PC-9 (cell line): ENCODE measurements around the gene LARGE2. TPM values are rescaled to one million over a fixed set of nuclear protein-coding genes. Genes with fewer than 3 reads are reported as not detected.

Source experiments
- Bru-seq: library from RNA; stranded (reverse); fragments of 400-500 nt; gene quantifications from one replicate; lab custom pipeline; 2021; lab: Mats Ljungman, UMichigan
- BruChase-seq, 2 experiments: library from RNA; stranded (reverse); fragments of 400-500 nt; gene quantifications; one replicate each; lab custom pipeline; 2021; lab: Mats Ljungman, UMichigan
- BruUV-seq: library from RNA; stranded (reverse); fragments of 400-500 nt; replicated peaks from 2 replicates; lab custom pipeline; 2021; lab: Mats Ljungman, UMichigan
- CTCF ChIA-PET: fragments of 300-600 bp; sonication (Branson Sonifier 250); formaldehyde crosslinking; loops from one replicate; lab custom pipeline; 2022; ENCODE audit warnings: antibody characterized with exemption; lab: Charles Lee
- POLR2A ChIA-PET: fragments of 300-600 bp; sonication (Branson Sonifier 250); formaldehyde crosslinking; loops from one replicate; lab custom pipeline; 2022; ENCODE audit warnings: antibody characterized with exemption; ENCODE audit not compliant: unreplicated experiment; lab: Charles Lee
- DNase-seq, 2 experiments: peaks; one replicate each; pipeline versions ENCODE4 v3.0.0 to v3.0.0-alpha.2; 2015 to 2022; ENCODE audit warnings: mixed read lengths in 1 of 2
- H2AFZ ChIP-seq: fragments of 200-600 bp; sonication (generic); 2 replicates; pipeline ENCODE4 v1.8.1; 2017; ENCODE audit warnings: antibody characterized with exemption
- H3F3A ChIP-seq: fragments of 200-600 bp; sonication (generic); 2 replicates; pipeline ENCODE4 v1.8.1; 2017; ENCODE audit warnings: antibody characterized with exemption, mild to moderate bottlenecking, low read depth; ENCODE audit not compliant: insufficient read depth
- H3K27ac ChIP-seq: fragments of 200-600 bp; sonication (generic); 2 replicates; pipeline ENCODE4 v1.6.1; 2016; ENCODE audit warnings: mixed run types
- H3K27me3 ChIP-seq: fragments of 200-600 bp; sonication (generic); 2 replicates; pipeline ENCODE4 v1.6.1; 2016; ENCODE audit warnings: low read depth, mixed run types; ENCODE audit not compliant: insufficient read depth
- H3K36me3 ChIP-seq: fragments of 200-600 bp; sonication (generic); 2 replicates; pipeline ENCODE4 v1.6.1; 2016; ENCODE audit warnings: low read depth, mixed run types
- H3K4me1 ChIP-seq: fragments of 200-600 bp; sonication (generic); replicated peaks from 2 replicates; pipeline ENCODE4 v1.6.1; 2016; ENCODE audit warnings: mixed run types; ENCODE audit not compliant: insufficient read depth
- H3K4me2 ChIP-seq: fragments of 200-600 bp; sonication (generic); 2 replicates; pipeline ENCODE4 v1.6.1; 2017; ENCODE audit warnings: mixed run types
- H3K4me3 ChIP-seq: fragments of 200-600 bp; sonication (generic); 2 replicates; pipeline ENCODE4 v1.6.1; 2016; ENCODE audit warnings: mixed run types
- H3K79me2 ChIP-seq: fragments of 200-600 bp; sonication (generic); 2 replicates; pipeline ENCODE4 v1.6.1; 2017; ENCODE audit warnings: low read depth, mixed run types
- H3K9me2 ChIP-seq: fragments of 200-600 bp; sonication (generic); 2 replicates; pipeline ENCODE4 v1.8.1; 2017; ENCODE audit warnings: mild to moderate bottlenecking; ENCODE audit not compliant: insufficient read depth
- H3K9me3 ChIP-seq: fragments of 200-600 bp; sonication (generic); 2 replicates; pipeline ENCODE4 v1.8.1; 2016; ENCODE audit warnings: low read depth; ENCODE audit not compliant: insufficient read depth
- H4K20me1 ChIP-seq: fragments of 200-600 bp; sonication (generic); 2 replicates; pipeline ENCODE4 v1.8.1; 2017; ENCODE audit not compliant: insufficient read depth
- CTCF ChIP-seq: fragments of 200-600 bp; sonication (generic); conservative IDR thresholded peaks from 2 replicates; pipeline ENCODE4 v1.6.1; 2017; ENCODE audit warnings: mixed run types, antibody characterized with exemption, mild to moderate bottlenecking, moderate library complexity
- EZH2 ChIP-seq: fragments of 200-600 bp; sonication (generic); IDR thresholded peaks from 2 replicates; pipeline ENCODE4 v1.8.0; 2017; ENCODE audit warnings: antibody characterized with exemption, low read depth
- intact Hi-C: fragments of 100-400 bp; cut with micrococcal nuclease; formaldehyde crosslinking; loops from one replicate; pipeline ENCODE4 v1.10.0; 2022; ENCODE audit not compliant: unreplicated experiment
- long read RNA-seq: library from polyadenylated mRNA; stranded (forward); transcript quantifications from one replicate; pipeline ENCODE4 v2.0.0, GENCODE V29; 2022
- total RNA-seq: library from RNA; stranded (reverse); gene quantifications from 2 replicates; pipeline ENCODE4 v1.2.3, GENCODE V29; 2021

The LARGE2 gene
- total RNA-seq (1.4 and 2.6 TPM in 2 replicates), Bru-seq, nascent RNA (percentile 17 among the genes with signal in this experiment), BruChase-seq, experiment 1, labeled RNA remaining after a 2-hour chase (percentile 28 among the genes with signal in this experiment), BruChase-seq, experiment 2, labeled RNA remaining after a 6-hour chase (percentile 25 among the genes with signal in this experiment)
- long read RNA-seq, partial matches to known transcripts = 0 of 1 reads
- long read RNA-seq, other reads (novel, unspliced or antisense) = 1 of 1 reads

GRCh38 chr11:45922425-45923082 is at the start of gene LARGE2:
Gene LARGE2, plus strand, starts transcription at chr11:45922656. Its CDS starts 227 bp downstream, at chr11:45922883.
- Histone ChIP-seq H2AFZ (peak within 1 kb of the TSS; percentile 85), H3K27me3 (no peaks in the 10 kb centered on the region), H3K27ac (no peak within 1 kb of the TSS), H3K4me1 (no peaks in the 10 kb centered on the region), H3K9me3 (no peaks in the 10 kb centered on the region), H3K4me3 (peak within 1 kb of the TSS; percentile 72), H3K79me2 (peaks cover under 1% of the 10 kb centered on the region; the same call in 1 of the 2 replicates), H4K20me1 (no peaks in the 10 kb centered on the region), H3K36me3 (no peaks in the 10 kb centered on the region), H3F3A (peaks cover 24% of the 10 kb centered on the region; the same call in 1 of the 2 replicates), H3K9me2 (no peaks in the 10 kb centered on the region), H3K4me2 (peak within 1 kb of the TSS; percentile 89)
- TF ChIP-seq CTCF (no peak), EZH2 (no peak)
- CTCF ChIA-PET = no interaction called here
- intact Hi-C loops = no loop called here
- DNase-seq = peak in 1 of 2 experiments; percentile 75
- BruUV-seq = no TSS peak
- POLR2A ChIA-PET = interaction anchor here (0.6 kb wide), 1 partner anchor 238 kb away, joined by 4 read pairs; no protein-coding TSS in a partner anchor

- ChIA-PET CTCF (no interaction called here), POLR2A (no interaction called here)
- Histone ChIP-seq H4K20me1 (peaks cover 7% of the 10 kb centered on the region; the same call in 1 of the 2 replicates), H3F3A (no peaks in the 10 kb centered on the region; the same call in 1 of the 2 replicates), H3K79me2 (no peaks in the 10 kb centered on the region), H2AFZ (no peak overlapping the region), H3K27me3 (no peaks in the 10 kb centered on the region), H3K9me2 (no peaks in the 10 kb centered on the region), H3K36me3 (no peaks in the 10 kb centered on the region), H3K9me3 (no peaks in the 10 kb centered on the region), H3K4me2 (no peak overlapping the region), H3K4me3 (no peak overlapping the region), H3K4me1 (peaks cover 10% of the 10 kb centered on the region; the same call in 1 of the 2 replicates), H3K27ac (no peak overlapping the region)
- TF ChIP-seq EZH2 (no peak), CTCF (no peak)
- DNase-seq = no peak
- no TSS peak for BruUV-seq
- intact Hi-C loops = no loop called here
Measured at GRCh38 chr11:45876401-45876800, 46.1 kb upstream of the LARGE2 start.

- intact Hi-C loops = no loop called here
- BruUV-seq = no TSS peak
- TF ChIP-seq CTCF = no peak
- no peak for TF ChIP-seq EZH2
- H3K9me2 ChIP-seq = no peaks in the 10 kb centered on the region
- no peak overlapping the region for H3K27ac ChIP-seq
- POLR2A ChIA-PET = no interaction called here
- DNase-seq = no peak
- no peaks in the 10 kb centered on the region; the same call in 1 of the 2 replicates for H3F3A ChIP-seq
- H3K27me3 ChIP-seq = no peaks in the 10 kb centered on the region
- no peak overlapping the region for H2AFZ ChIP-seq
- H3K9me3 ChIP-seq = no peaks in the 10 kb centered on the region
- no peaks in the 10 kb centered on the region for H3K36me3 ChIP-seq
- H4K20me1 ChIP-seq = peaks cover 7% of the 10 kb centered on the region; the same call in 1 of the 2 replicates
- CTCF ChIA-PET = interaction anchor here (1.2 kb wide), 1 partner anchor 129 kb away, joined by 3 read pairs; no protein-coding TSS in a partner anchor
- H3K4me2 ChIP-seq = no peak overlapping the region
- H3K79me2 ChIP-seq = no peaks in the 10 kb centered on the region
- no peak overlapping the region for H3K4me3 ChIP-seq
- H3K4me1 ChIP-seq = peaks cover 10% of the 10 kb centered on the region; the same call in 1 of the 2 replicates
Measured at GRCh38 chr11:45877221-45877620, 45.2 kb upstream of the LARGE2 start.
